Transverse colon (tissue), 4 donors: ENCODE measurements around the gene ANKS1B. TPM values are rescaled to one million over a fixed set of nuclear protein-coding genes. Genes with fewer than 3 reads are reported as not detected.

Experiments used
- DNase-seq: peaks from one replicate; pipeline ENCODE4 v3.0.0-alpha.2; 2019
- H3K27ac ChIP-seq, 4 donors: fragments of 200-600 bp; sonication (generic); 2 replicates each; pipeline ENCODE4 v1.5.1; 2016 to 2018; ENCODE audit warnings: inconsistent platforms in 4 of 4
- H3K27me3 ChIP-seq: fragments of 200-600 bp; sonication (generic); 2 replicates; pipeline ENCODE4 v1.5.1; 2017; ENCODE audit warnings: inconsistent platforms
- H3K36me3 ChIP-seq, 4 donors: fragments of 200-600 bp; sonication (generic); 2 replicates each; pipeline ENCODE4 v1.5.1; 2017 to 2019; ENCODE audit warnings: inconsistent platforms in 4 of 4
- H3K4me1 ChIP-seq, 4 donors: fragments of 200-600 bp; sonication (generic); 2 replicates each; pipeline ENCODE4 v1.5.1; 2017 to 2020; ENCODE audit warnings: inconsistent platforms in 4 of 4
- H3K4me3 ChIP-seq, 4 donors: fragments of 200-600 bp; sonication (generic); 1 replicate in 1 of 4; 2 replicates in 3 of 4; pipeline versions ENCODE4 v1.5.1 to v1.6.1; 2017 to 2019; ENCODE audit warnings: inconsistent platforms in 4 of 4
- H3K9me3 ChIP-seq, 2 donors: fragments of 200-600 bp; sonication (generic); 2 replicates each; pipeline ENCODE4 v1.5.1; 2017 to 2019; ENCODE audit warnings: inconsistent platforms in 2 of 2
- CTCF ChIP-seq, 5 experiments: fragments of 200-600 bp in 3 of 5; fragments of 450-650 bp in 2 of 5; sonication (generic) in 3 of 5; IDR thresholded peaks; 1 replicate in 2 of 5; 2 replicates in 3 of 5; pipeline ENCODE4 v1.5.1; 2016 to 2017; ENCODE audit warnings: antibody characterized with exemption in 5 of 5, inconsistent platforms in 3 of 5, mild to moderate bottlenecking in 2 of 5, moderate library complexity in 1 of 5
- EP300 ChIP-seq: sonication (generic); formaldehyde crosslinking; IDR thresholded peaks from one replicate; pipeline ENCODE4 v1.6.1; 2017; ENCODE audit warnings: antibody characterized with exemption, low read depth
- POLR2A ChIP-seq: fragments of 450-650 bp; IDR thresholded peaks from one replicate; pipeline ENCODE4 v1.6.1; 2016; ENCODE audit warnings: antibody characterized with exemption, mild to moderate bottlenecking, moderate library complexity
- POLR2AphosphoS5 ChIP-seq, 3 donors: sonication (generic); formaldehyde crosslinking; IDR thresholded peaks; one replicate each; pipeline ENCODE4 v1.6.1; 2016; ENCODE audit warnings: antibody characterized with exemption in 3 of 3
- WGBS, 2 donors: methylation state at CpG; one replicate each; pipeline ENCODE4 v1.1.5; 2018; ENCODE audit warnings: low coverage in 1 of 2; 5-methylcytosine and 5-hydroxymethylcytosine counted together
- in situ Hi-C, 4 donors: fragments of 200-750 bp; cut with MboI; loops; one replicate each; pipeline versions ENCODE4 v1.15.0 to v1.15.1; 2017; ENCODE audit warnings: low sequenced_read_pairs in 3 of 4, low pct_ligation_motif_present in 1 of 4, low pct_unique_long_range_greater_than_20kb in 1 of 4
- intact Hi-C: fragments of 100-400 bp; cut with DNase I; formaldehyde crosslinking; loops from one replicate; pipeline ENCODE4 v1.15.1; 2023; ENCODE audit warnings: low total_unique reads
- total RNA-seq, 4 donors: library from RNA; depleted of rRNA; stranded (reverse); fragments of >200 nt; gene quantifications; one replicate each; pipeline ENCODE4 v1.1.0, GENCODE V29; 2016

The ANKS1B gene
- total RNA-seq, 4 donors from 2014 or later = 1.4 to 6.4 (median 3.5) TPM; not detected in 1

- H3K4me3 ChIP-seq = no peak overlapping the region
- no peaks in the 10 kb centered on the region for H3K9me3 ChIP-seq
- H3K27me3 ChIP-seq = no peaks in the 10 kb centered on the region
- H3K4me1 ChIP-seq = no peaks in the 10 kb centered on the region
- no peak overlapping the region for H3K27ac ChIP-seq
- DNase-seq = no peak
- in situ Hi-C loops = no loop called here
- no peaks in the 10 kb centered on the region for H3K36me3 ChIP-seq
- TF ChIP-seq CTCF (IDR thresholded peaks at IDR 0.05) (no peak), POLR2AphosphoS5 (IDR thresholded peaks at IDR 0.05) (no peak), EP300 (no peak), POLR2A (no peak)
- intact Hi-C loops = no loop called here
Measured at GRCh38 chr12:99700032-99700431, 284.7 kb downstream of the ANKS1B start.

- Histone ChIP-seq H3K27me3 (no peaks in the 10 kb centered on the region), H3K27ac (no peak overlapping the region), H3K9me3 (no peaks in the 10 kb centered on the region), H3K4me1 (no peaks in the 10 kb centered on the region), H3K4me3 (no peak overlapping the region), H3K36me3 (no peaks in the 10 kb centered on the region)
- in situ Hi-C loops = no loop called here
- TF ChIP-seq POLR2A (no peak), CTCF (IDR thresholded peaks at IDR 0.05) (no peak), EP300 (no peak), POLR2AphosphoS5 (IDR thresholded peaks at IDR 0.05) (no peak)
- intact Hi-C loops = no loop called here
- no peak for DNase-seq
- WGBS, 2 donors = 50% methylated on average over 2 of the region's 2 CpGs
Measured at GRCh38 chr12:99695050-99695449, 289.7 kb downstream of the ANKS1B start.

GRCh38 chr12:99686142-99686541 is 298.6 kb downstream of the ANKS1B start:
- DNase-seq = no peak
- Histone ChIP-seq H3K4me3 (no peak overlapping the region), H3K27ac (no peak overlapping the region), H3K4me1 (no peaks in the 10 kb centered on the region), H3K27me3 (no peaks in the 10 kb centered on the region), H3K9me3 (no peaks in the 10 kb centered on the region), H3K36me3 (no peaks in the 10 kb centered on the region)
- no peak for TF ChIP-seq POLR2A
- no peak for TF ChIP-seq EP300
- no peak for TF ChIP-seq CTCF (IDR thresholded peaks at IDR 0.05)
- no peak for TF ChIP-seq POLR2AphosphoS5 (IDR thresholded peaks at IDR 0.05)
- 67 to 81% methylated on average over 1 of the region's 1 CpG for WGBS, 2 donors
- in situ Hi-C loops = no loop called here
- intact Hi-C loops = no loop called here

GRCh38 chr12:99680276-99680675 is 304.5 kb downstream of the ANKS1B start:
- DNase-seq = no peak
- Histone ChIP-seq H3K27ac (no peak overlapping the region), H3K9me3 (peaks cover 0 to 4% of the 10 kb centered on the region in 2 donors), H3K36me3 (no peaks in the 10 kb centered on the region), H3K27me3 (no peaks in the 10 kb centered on the region), H3K4me3 (no peak overlapping the region), H3K4me1 (no peaks in the 10 kb centered on the region)
- in situ Hi-C loops = no loop called here
- intact Hi-C loops = no loop called here
- TF ChIP-seq EP300 (no peak), POLR2AphosphoS5 (IDR thresholded peaks at IDR 0.05) (no peak), CTCF (IDR thresholded peaks at IDR 0.05) (no peak), POLR2A (no peak)
- 77% methylated on average over 4 of the region's 4 CpGs; no CpG with 5 or more reads in 1 of the 2 donors for WGBS, 2 donors
